HCEC 1CT (cell line): ENCODE results near the gene TMEM11.
"Not testable (repeated sequence)": the region's sequence is repeated elsewhere in the genome, so short reads cannot be mapped to it uniquely, and the experiment has no call there.

Source experiments
- DNase-seq: peaks from one replicate; pipeline ENCODE4 v3.0.0-alpha.2; 2017

TMEM11 gene

GRCh38 chr17:21242026-21242697 is 28.2 kb upstream of the TMEM11 start:
- DNase-seq, result no peak

GRCh38 chr17:21241564-21241963 is 27.6 kb upstream of the TMEM11 start:
- no peak for DNase-seq

- no peak for DNase-seq
Observed at GRCh38 chr17:21240369-21241055, 26.6 kb upstream of the TMEM11 start.

- peak; percentile 41 for DNase-seq
Observed at GRCh38 chr17:21239680-21240368, 25.9 kb upstream of the TMEM11 start.

GRCh38 chr17:21235921-21236320 is 22.0 kb upstream of the TMEM11 start:
- no peak for DNase-seq

GRCh38 chr17:21233581-21234347 is 19.8 kb upstream of the TMEM11 start:
- DNase-seq, result no peak

- no peak for DNase-seq
Observed at GRCh38 chr17:21232033-21232749, 18.2 kb upstream of the TMEM11 start.

GRCh38 chr17:21231533-21231932 is 17.6 kb upstream of the TMEM11 start:
- no peak for DNase-seq

GRCh38 chr17:21228845-21229244 is 14.9 kb upstream of the TMEM11 start:
- DNase-seq, result no peak

- no peak for DNase-seq
Observed at GRCh38 chr17:21228111-21228510, 14.2 kb upstream of the TMEM11 start.

- DNase-seq, result not testable (repeated sequence)
Observed at GRCh38 chr17:21227277-21227676, 13.3 kb upstream of the TMEM11 start.

GRCh38 chr17:21223086-21223485 is 9.1 kb upstream of the TMEM11 start:
- no peak for DNase-seq

GRCh38 chr17:21218831-21219380 is 4.9 kb upstream of the TMEM11 start:
- DNase-seq, result no peak

GRCh38 chr17:21218101-21218500 is 4.1 kb upstream of the TMEM11 start:
- no peak for DNase-seq

- no peak for DNase-seq
Observed at GRCh38 chr17:21217346-21217745, 3.4 kb upstream of the TMEM11 start.

- no peak for DNase-seq
Observed at GRCh38 chr17:21215935-21216334, 2.0 kb upstream of the TMEM11 start.

GRCh38 chr17:21214777-21215541 is 998 bp upstream of the TMEM11 start:
- no peak for DNase-seq

- peak; percentile 6 for DNase-seq
Observed at GRCh38 chr17:21213638-21214014, 335 bp downstream of the TMEM11 start.

- DNase-seq, result peak; percentile 13
Observed at GRCh38 chr17:21212826-21213637, 929 bp downstream of the TMEM11 start.

- no peak for DNase-seq
Observed at GRCh38 chr17:21211825-21212479, 2.0 kb downstream of the TMEM11 start.
